Chondrocyte (in vitro differentiated cells): Measurements from ENCODE around the gene ZFP62. TPM values are rescaled to one million over a fixed set of nuclear protein-coding genes. Genes with fewer than 3 reads are reported as not detected.

ENCODE experiments used
- DNase-seq: peaks from one replicate; pipeline ENCODE4 v3.0.0; 2021; ENCODE audit warnings: mixed read lengths, low spot score
- H3K27ac Mint-ChIP-seq: one replicate; pipeline ENCODE4 v1.8.0; 2021; ENCODE audit warnings: mild to moderate bottlenecking, moderate library complexity, mixed read lengths; ENCODE audit not compliant: unreplicated experiment
- H3K27me3 Mint-ChIP-seq: 2 replicates; pipeline ENCODE4 v1.8.0; 2021; ENCODE audit warnings: low read depth, mixed read lengths
- H3K36me3 Mint-ChIP-seq: 2 replicates; pipeline ENCODE4 v1.8.0; 2021; ENCODE audit warnings: low read depth, mixed read lengths
- H3K4me1 Mint-ChIP-seq: 2 replicates; pipeline ENCODE4 v1.8.0; 2021; ENCODE audit warnings: low read depth, mild to moderate bottlenecking, mixed read lengths
- H3K4me3 Mint-ChIP-seq: one replicate; pipeline ENCODE4 v1.8.0; 2021; ENCODE audit warnings: mild to moderate bottlenecking, moderate library complexity, mixed read lengths; ENCODE audit not compliant: unreplicated experiment
- H3K9me3 Mint-ChIP-seq: 2 replicates; pipeline ENCODE4 v1.8.0; 2021; ENCODE audit warnings: low read depth, mixed read lengths
- CTCF ChIP-seq: fragments of 200-600 bp; sonication (generic); IDR thresholded peaks from 2 replicates; pipeline ENCODE4 v1.5.0; 2021; ENCODE audit warnings: antibody characterized with exemption, mild to moderate bottlenecking, moderate library complexity
- long read RNA-seq: library from polyadenylated mRNA; stranded (forward); transcript quantifications from one replicate; pipeline ENCODE4 v2.0.0, GENCODE V29; 2021
- total RNA-seq: library from RNA; stranded (reverse); gene quantifications from 3 replicates; pipeline ENCODE4 v1.2.1, GENCODE V29; 2021

Gene ZFP62
- total RNA-seq: 13.3 to 19.2 TPM (median 13.9 TPM) in 3 replicates
- long read RNA-seq, partial matches to known transcripts: 0 of 10 reads
- long read RNA-seq, other reads (novel, unspliced or antisense): 4 of 10 reads

- Mint-ChIP-seq H3K27ac (peak within 1 kb of the TSS; percentile 76), H3K36me3 (peaks cover 2% of the 10 kb centered on the region), H3K27me3 (peaks cover 4% of the 10 kb centered on the region), H3K4me1 (peaks cover 22% of the 10 kb centered on the region), H3K4me3 (peak within 1 kb of the TSS; percentile 86), H3K9me3 (no peaks in the 10 kb centered on the region)
- TF ChIP-seq CTCF: peak; percentile 27
- no peak for DNase-seq
Observed at GRCh38 chr5:180860887-180861822, at the start of gene ZFP62. Gene ZFP62, minus strand, starts transcription at chr5:180861276. Its CDS starts 57 bp downstream, at chr5:180861219.

GRCh38 chr5:180910735-180911134, 49.7 kb upstream of the ZFP62 start:
- Mint-ChIP-seq H3K9me3 (peaks cover 1% of the 10 kb centered on the region), H3K36me3 (no peaks in the 10 kb centered on the region), H3K4me1 (no peaks in the 10 kb centered on the region), H3K4me3 (no peak overlapping the region), H3K27me3 (peaks cover 5% of the 10 kb centered on the region), H3K27ac (no peak overlapping the region)
- no peak for TF ChIP-seq CTCF
- DNase-seq: no peak

- H3K27me3 Mint-ChIP-seq: peaks cover 5% of the 10 kb centered on the region
- H3K4me1 Mint-ChIP-seq: no peaks in the 10 kb centered on the region
- H3K36me3 Mint-ChIP-seq: no peaks in the 10 kb centered on the region
- H3K9me3 Mint-ChIP-seq: peaks cover 2% of the 10 kb centered on the region
- no peak for TF ChIP-seq CTCF
- no peak overlapping the region for H3K4me3 Mint-ChIP-seq
- no peak for DNase-seq
- no peak overlapping the region for H3K27ac Mint-ChIP-seq
Observed at GRCh38 chr5:180910182-180910581, 49.1 kb upstream of the ZFP62 start.

- H3K36me3 Mint-ChIP-seq: no peaks in the 10 kb centered on the region
- H3K4me1 Mint-ChIP-seq: no peaks in the 10 kb centered on the region
- peaks cover 5% of the 10 kb centered on the region for H3K27me3 Mint-ChIP-seq
- no peak for DNase-seq
- peaks cover 2% of the 10 kb centered on the region for H3K9me3 Mint-ChIP-seq
- no peak overlapping the region for H3K4me3 Mint-ChIP-seq
- TF ChIP-seq CTCF: no peak
- H3K27ac Mint-ChIP-seq: no peak overlapping the region
Observed at GRCh38 chr5:180909782-180910181, 48.7 kb upstream of the ZFP62 start.

GRCh38 chr5:180908998-180909731, 48.1 kb upstream of the ZFP62 start:
- H3K27me3 Mint-ChIP-seq: peaks cover 5% of the 10 kb centered on the region
- no peak overlapping the region for H3K27ac Mint-ChIP-seq
- no peak overlapping the region for H3K4me3 Mint-ChIP-seq
- no peaks in the 10 kb centered on the region for H3K4me1 Mint-ChIP-seq
- H3K9me3 Mint-ChIP-seq: peaks cover 2% of the 10 kb centered on the region
- H3K36me3 Mint-ChIP-seq: no peaks in the 10 kb centered on the region
- no peak for DNase-seq
- no peak for TF ChIP-seq CTCF
